K562 (cell line): ENCODE data around the gene UBASH3B.

ENCODE experiments used
- ATF3 ChIP-seq, 2 experiments: fragments of 450-650 bp in 1 of 2; sonication (generic) in 1 of 2; formaldehyde crosslinking in 1 of 2; IDR thresholded peaks in 1 of 2; conservative IDR thresholded peaks in 1 of 2; 2 replicates each; pipeline versions ENCODE4 v1.6.1 to v1.8.1; 2016 to 2023; ENCODE audit warnings: mild to moderate bottlenecking in 2 of 2, moderate library complexity in 2 of 2, inconsistent platforms in 1 of 2, missing genetic modification reagents in 1 of 2
- ATF7 ChIP-seq: fragments of 450-650 bp; IDR thresholded peaks from 2 replicates; pipeline ENCODE4 v1.7.1; 2014; ENCODE audit warnings: mild to moderate bottlenecking, moderate library complexity
- CTCF ChIP-seq, 3 experiments: IDR thresholded peaks in 2 of 3; conservative IDR thresholded peaks in 1 of 3; 2 replicates each; pipeline ENCODE4 v1.5.1; 2011 to 2012; ENCODE audit warnings: low read length in 3 of 3, mild to moderate bottlenecking in 3 of 3, control low read depth in 2 of 3, improper control_type of control experiment in 1 of 3, inconsistent platforms in 1 of 3, low read depth in 1 of 3, mixed read lengths in 1 of 3, moderate library complexity in 1 of 3; ENCODE audit not compliant: insufficient read depth in 2 of 3
- EP300 ChIP-seq: IDR thresholded peaks from 2 replicates; pipeline ENCODE4 v1.6.1; 2012; ENCODE audit warnings: low read length, improper control_type of control experiment
- FOSL1 ChIP-seq: fragments of 200-800 bp; sonication (Bioruptor generic); conservative IDR thresholded peaks from 2 replicates; pipeline ENCODE4 v1.6.1; 2016; ENCODE audit warnings: missing genetic modification characterization, missing compliant biosample characterization
- KDM5B ChIP-seq: fragments of 200-600 bp; sonication (generic); IDR thresholded peaks from 2 replicates; pipeline ENCODE4 v1.6.1; 2012; ENCODE audit warnings: low read depth, mild to moderate bottlenecking, moderate library complexity, low read length, control low read depth, inconsistent platforms; ENCODE audit not compliant: insufficient replicate concordance
- MAFG ChIP-seq: fragments of 450-650 bp; conservative IDR thresholded peaks from 2 replicates; pipeline ENCODE4 v1.6.1; 2016; ENCODE audit warnings: missing genetic modification characterization, missing compliant biosample characterization
- NR1H2 ChIP-seq: sonication (generic); formaldehyde crosslinking; IDR thresholded peaks from 2 replicates; pipeline ENCODE4 v1.4.0; 2020; ENCODE audit warnings: mild to moderate bottlenecking, missing genetic modification reagents
- PML ChIP-seq: IDR thresholded peaks from 2 replicates; pipeline ENCODE4 v1.6.1; 2012; ENCODE audit warnings: low read length, inconsistent platforms
- REST ChIP-seq, 2 experiments: fragments of 450-650 bp; formaldehyde crosslinking in 1 of 2; IDR thresholded peaks; 2 replicates each; pipeline versions ENCODE4 v1.4.0 to v1.6.1; 2014 to 2020; ENCODE audit warnings: mild to moderate bottlenecking in 2 of 2, borderline replicate concordance in 1 of 2, low read depth in 1 of 2
- SMAD1 ChIP-seq: fragments of 150-350 bp; IDR thresholded peaks from 2 replicates; pipeline ENCODE4 v1.6.1; 2014; ENCODE audit warnings: low read length, low read depth; ENCODE audit not compliant: partially characterized antibody
- STAT5B ChIP-seq: fragments of 250-450 bp; sonication (Bioruptor Pico); IDR thresholded peaks from 2 replicates; pipeline ENCODE4 v1.8.0; 2021; ENCODE audit warnings: mild to moderate bottlenecking, inconsistent platforms
- ZNF277 ChIP-seq: fragments of 250-450 bp; sonication (Bioruptor Pico); IDR thresholded peaks from 2 replicates; pipeline ENCODE4 v1.8.0; 2022; ENCODE audit warnings: inconsistent platforms, mild to moderate bottlenecking, moderate library complexity, borderline replicate concordance
- ZSCAN29 ChIP-seq: fragments of 450-650 bp; IDR thresholded peaks from 2 replicates; pipeline ENCODE4 v1.6.1; 2017

GRCh38 chr11:122706291-122707088 is 51.0 kb downstream of the UBASH3B start:
- TF ChIP-seq ZSCAN29 (no peak), FOSL1 (tag) (no peak), STAT5B (CRISPR knock-in tag) (no peak), EP300 (no peak), MAFG (tag) (no peak), KDM5B (no peak), ATF7 (no peak), NR1H2 (CRISPR knock-in tag) (no peak), SMAD1 (no peak), ATF3 (IDR thresholded peaks at IDR 0.05) (no peak), ATF3 (CRISPR knock-in tag; conservative IDR thresholded peaks at IDR 0.05) (no peak), PML (no peak), REST (IDR thresholded peaks at IDR 0.05; ENCODE audit: borderline replicate concordance) (no peak), REST (CRISPR knock-in tag; IDR thresholded peaks at IDR 0.05; ENCODE audit: low read depth) (no peak), CTCF (IDR thresholded peaks at IDR 0.05 in 2 of 3, conservative IDR thresholded peaks at IDR 0.05 in 1 of 3; ENCODE audit: insufficient read depth in 2 of 3, low read depth in 1 of 3, low read length in 3 of 3) (no peak), ZNF277 (CRISPR knock-in tag) (no peak)
